Omental fat pad (tissue), 4 donors: ENCODE measurements around the gene DHX15. TPM values are rescaled to one million over a fixed set of nuclear protein-coding genes. Genes with fewer than 3 reads are reported as not detected.

ENCODE experiments used
- ATAC-seq: fragments of 150-250 bp; one replicate; pipeline ENCODE4 v1.9.1; 2016; ENCODE audit warnings: mild to moderate bottlenecking, moderate library complexity; ENCODE audit not compliant: low FRiP score
- DNase-seq: peaks from one replicate; pipeline ENCODE4 v3.0.0-alpha.2; 2019; ENCODE audit warnings: low spot score
- CTCF ChIP-seq, 3 donors: fragments of 450-650 bp; IDR thresholded peaks; one replicate each; pipeline ENCODE4 v1.5.1; 2016 to 2017; ENCODE audit warnings: antibody characterized with exemption in 3 of 3, mild to moderate bottlenecking in 3 of 3, moderate library complexity in 2 of 3
- total RNA-seq, 4 donors: library from RNA; depleted of rRNA; stranded (reverse); fragments of >200 nt; gene quantifications; one replicate each; pipeline ENCODE4 v1.1.0, GENCODE V29; 2016

Gene DHX15
- total RNA-seq, 4 donors from 2014 or later: 115 to 252 (median 154) TPM

- DNase-seq: no peak
- TF ChIP-seq CTCF (IDR thresholded peaks at IDR 0.05): no peak
- ATAC-seq: no peak
Measured at GRCh38 chr4:24614881-24615280, 30.5 kb upstream of the DHX15 start.

DNA sequence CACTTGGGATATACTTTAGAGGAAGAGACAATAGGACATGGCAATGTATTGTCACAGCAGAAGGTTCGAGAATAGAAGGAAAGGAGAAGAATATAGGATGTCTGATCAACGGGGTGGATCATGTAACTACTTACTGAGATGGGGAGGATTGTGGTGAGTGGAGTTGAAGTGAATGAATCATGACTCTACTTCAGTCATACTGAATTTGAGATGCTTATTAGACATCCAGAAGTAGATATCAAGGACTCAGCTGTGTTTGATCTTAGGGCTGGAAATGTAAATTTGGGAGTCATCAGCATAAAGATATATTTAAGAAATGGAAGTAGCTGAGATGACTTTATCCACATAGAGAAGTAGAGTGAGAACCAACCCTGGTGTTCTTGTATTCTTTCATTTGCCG lies 29.1 kb upstream of the DHX15 start:
- ATAC-seq (no peak), DNase-seq (no peak)
- TF ChIP-seq CTCF (IDR thresholded peaks at IDR 0.05): no peak

GRCh38 chr4:24611575-24611974 lies 27.2 kb upstream of the DHX15 start:
- no peak for TF ChIP-seq CTCF (IDR thresholded peaks at IDR 0.05)
- ATAC-seq (no peak), DNase-seq (no peak)

DNA sequence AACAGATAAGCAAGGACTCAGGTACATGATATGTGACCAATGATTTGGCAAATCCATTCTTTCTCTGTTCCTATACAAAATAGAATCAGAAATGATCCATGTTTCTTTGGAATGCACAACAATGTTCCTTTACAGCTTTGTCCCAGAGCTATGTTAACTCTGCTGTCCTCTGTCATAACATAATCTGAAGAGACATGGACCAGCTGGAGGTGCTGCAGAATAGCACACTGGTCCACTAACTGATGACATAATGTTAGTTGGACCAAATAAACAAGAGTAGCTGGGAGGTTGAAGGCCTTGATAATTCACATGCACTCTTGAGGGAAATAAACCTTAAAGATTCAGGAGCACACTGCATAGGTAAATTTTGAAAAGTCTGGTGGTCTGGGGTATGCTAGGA lies 23.0 kb upstream of the DHX15 start:
- ATAC-seq: no peak
- DNase-seq: no peak
- TF ChIP-seq CTCF (IDR thresholded peaks at IDR 0.05): no peak

- no peak for DNase-seq
- TF ChIP-seq CTCF (IDR thresholded peaks at IDR 0.05): no peak
- ATAC-seq: no peak
Measured at GRCh38 chr4:24605216-24605615, 20.9 kb upstream of the DHX15 start.

GRCh38 chr4:24604558-24605214 lies 20.3 kb upstream of the DHX15 start:
- no peak for TF ChIP-seq CTCF (IDR thresholded peaks at IDR 0.05)
- DNase-seq (no peak), ATAC-seq (no peak)

GRCh38 chr4:24603343-24603742 lies 19.0 kb upstream of the DHX15 start:
- no peak for TF ChIP-seq CTCF (IDR thresholded peaks at IDR 0.05)
- no peak for ATAC-seq

More at GRCh38 chr4:24603343-24603742, 19.0 kb upstream of the DHX15 start:
- no peak for DNase-seq
